SK-N-MC (cell line): ENCODE measurements around the gene SLC12A8.
A peak's percentile ranks its signal among the peaks of the same experiment; 100 is the strongest.

Experiments
- DNase-seq: peaks from one replicate; pipeline ENCODE4 v3.0.0-alpha.2; 2011; ENCODE audit warnings: low read depth, low spot score
- H3K27ac ChIP-seq: fragments of 200-600 bp; sonication (generic); 2 replicates; pipeline ENCODE4 v1.5.1; 2016; ENCODE audit warnings: mixed run types
- H3K36me3 ChIP-seq: fragments of 200-600 bp; sonication (generic); 2 replicates; pipeline ENCODE4 v1.6.1; 2017; ENCODE audit warnings: antibody characterized with exemption, low read length, mixed read lengths; ENCODE audit not compliant: insufficient read depth
- H3K4me3 ChIP-seq: fragments of 200-600 bp; sonication (generic); 2 replicates; pipeline ENCODE4 v1.5.1; 2016
- H3K9ac ChIP-seq: fragments of 200-600 bp; sonication (generic); 2 replicates; pipeline ENCODE4 v1.8.0; 2017; ENCODE audit warnings: mixed run types, mixed read lengths; ENCODE audit not compliant: insufficient read length
- H3K9me3 ChIP-seq: fragments of 200-600 bp; sonication (generic); 2 replicates; pipeline ENCODE4 v1.6.1; 2017; ENCODE audit warnings: low read depth, mild to moderate bottlenecking, antibody characterized with exemption, low read length, moderate library complexity, mixed read lengths
- EZH2 ChIP-seq: fragments of 200-600 bp; sonication (generic); IDR thresholded peaks from one replicate; pipeline ENCODE4 v1.6.1; 2017; ENCODE audit warnings: antibody characterized with exemption
- FOXP2 ChIP-seq: optimal IDR thresholded peaks from 2 replicates; pipeline ENCODE3; 2011; ENCODE audit warnings: mild to moderate bottlenecking, moderate library complexity; ENCODE audit not compliant: insufficient read depth; ENCODE audit errors: extremely low read length, control extremely low read depth
- POLR2AphosphoS5 ChIP-seq: IDR thresholded peaks from 2 replicates; pipeline ENCODE4 v1.6.1; 2012; ENCODE audit warnings: mild to moderate bottlenecking, low read depth, low read length, borderline replicate concordance

Gene SLC12A8

DNA sequence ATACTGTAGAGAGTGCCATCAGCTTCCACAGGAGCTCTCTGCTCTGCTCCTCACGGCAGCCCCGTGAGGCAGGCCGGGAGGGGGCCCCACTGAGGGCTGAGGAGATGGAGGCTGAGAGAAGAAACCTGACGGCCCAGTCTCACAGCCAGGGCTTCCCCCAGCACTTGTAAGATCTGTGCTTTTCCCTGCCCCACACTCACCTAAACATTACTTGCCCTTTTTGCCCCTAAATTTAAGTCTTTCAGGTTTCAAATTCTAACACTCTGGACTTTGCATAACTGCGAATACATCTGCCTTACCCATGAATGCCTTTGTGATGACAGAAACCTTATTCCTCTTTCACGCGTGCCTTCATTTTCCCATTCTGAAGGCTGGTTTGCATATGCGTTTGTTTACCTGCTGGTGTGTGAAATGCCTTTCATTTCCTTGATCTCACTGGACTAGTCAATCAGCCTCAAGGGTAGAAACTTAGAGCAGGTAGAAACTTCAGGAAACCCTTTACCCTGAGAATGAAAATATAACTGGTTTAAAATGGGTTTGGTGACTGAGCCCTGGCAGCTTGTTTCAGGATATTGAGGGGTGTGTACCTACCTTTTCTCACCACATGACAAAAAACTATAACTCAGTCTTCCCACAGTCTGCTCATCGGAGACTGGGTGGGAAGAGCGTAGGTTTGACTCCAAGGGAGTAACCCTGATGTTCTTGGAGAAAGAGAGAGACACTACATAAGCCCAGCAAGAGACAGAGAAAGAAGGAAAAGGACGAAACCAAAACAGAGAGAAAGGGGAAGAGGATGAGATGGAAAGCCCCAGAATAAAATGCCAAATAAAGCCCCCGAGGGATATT, 20.1 kb downstream of the SLC12A8 start:
- TF ChIP-seq FOXP2 = no peak
- no peak for TF ChIP-seq EZH2
- no peak for TF ChIP-seq POLR2AphosphoS5
- H3K9me3 ChIP-seq = no peaks in the 10 kb centered on the region
- H3K36me3 ChIP-seq = no peaks in the 10 kb centered on the region
- no peak for DNase-seq
- H3K4me3 ChIP-seq = no peak overlapping the region
- no peak overlapping the region for H3K9ac ChIP-seq
- no peak overlapping the region for H3K27ac ChIP-seq

DNA sequence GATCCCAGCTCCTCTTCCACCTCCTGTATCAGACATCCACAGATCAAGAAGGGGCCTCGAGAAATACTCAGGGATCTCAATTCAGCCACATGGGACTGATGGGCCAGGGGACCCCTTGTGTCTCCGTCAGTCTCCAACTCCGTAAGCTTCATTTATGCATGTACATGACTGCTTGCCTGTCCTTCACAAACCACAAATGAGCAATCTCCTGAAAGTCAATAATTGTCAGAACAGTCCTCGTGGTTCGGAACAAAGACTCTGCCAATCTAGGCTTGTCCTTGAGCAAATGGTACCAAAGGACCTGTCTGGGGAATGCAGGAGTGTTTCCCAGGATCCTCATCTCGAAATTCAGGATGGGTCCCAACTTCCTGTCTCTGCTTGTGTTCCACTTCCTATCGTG, 20.8 kb downstream of the SLC12A8 start:
- Histone ChIP-seq H3K9ac (no peak overlapping the region), H3K36me3 (no peaks in the 10 kb centered on the region), H3K27ac (no peak overlapping the region), H3K9me3 (no peaks in the 10 kb centered on the region), H3K4me3 (no peak overlapping the region)
- DNase-seq = no peak
- no peak for TF ChIP-seq POLR2AphosphoS5
- TF ChIP-seq EZH2 = no peak
- no peak for TF ChIP-seq FOXP2

DNA sequence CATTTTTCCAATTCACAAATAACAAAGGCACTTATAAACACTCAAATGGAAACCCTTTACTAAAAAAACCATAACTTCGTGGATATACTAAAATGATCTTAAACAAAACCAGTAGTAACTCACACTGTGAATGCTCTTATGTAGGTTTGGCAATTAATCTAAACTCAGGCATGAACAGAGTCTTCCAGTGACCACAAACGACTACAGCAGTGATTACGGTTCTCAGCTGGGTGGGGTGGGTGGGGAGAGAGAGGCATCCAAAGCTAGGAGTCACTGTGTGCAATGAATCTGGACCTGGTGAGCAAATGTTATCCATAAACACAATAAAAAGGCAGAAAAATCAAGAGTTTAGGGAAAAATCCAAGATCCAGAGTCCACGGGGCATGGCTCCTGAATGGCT, 21.3 kb downstream of the SLC12A8 start:
- TF ChIP-seq EZH2 (no peak), FOXP2 (no peak), POLR2AphosphoS5 (no peak)
- no peak overlapping the region for H3K4me3 ChIP-seq
- no peak overlapping the region for H3K9ac ChIP-seq

DNA sequence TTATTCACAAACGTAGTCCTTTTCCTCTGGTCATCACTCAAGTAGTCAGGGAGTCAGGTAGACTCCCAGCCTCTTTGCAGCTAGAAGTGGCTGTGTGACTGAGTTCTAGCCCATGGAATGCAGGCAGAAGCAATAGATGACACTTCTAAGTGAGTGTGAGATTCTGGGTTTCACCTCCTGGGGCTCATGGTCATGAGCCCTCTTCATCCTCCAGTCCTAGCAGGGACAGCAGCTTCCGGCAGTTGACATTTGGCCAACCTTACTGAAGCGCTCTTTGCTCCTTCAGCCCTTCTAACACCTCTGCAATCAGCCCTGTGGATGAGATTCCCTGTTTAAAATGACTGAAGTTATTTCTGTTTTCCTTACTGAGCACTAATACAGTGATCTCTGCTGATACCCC, 21.8 kb downstream of the SLC12A8 start:
- Histone ChIP-seq H3K27ac (no peak overlapping the region), H3K9ac (no peak overlapping the region), H3K9me3 (no peaks in the 10 kb centered on the region), H3K4me3 (no peak overlapping the region), H3K36me3 (no peaks in the 10 kb centered on the region)
- DNase-seq = no peak
- TF ChIP-seq POLR2AphosphoS5 (no peak), EZH2 (no peak), FOXP2 (no peak)

More for the DNA sequence above, 21.3 kb downstream of the SLC12A8 start:
- Histone ChIP-seq H3K9me3 (no peaks in the 10 kb centered on the region), H3K36me3 (no peaks in the 10 kb centered on the region), H3K27ac (no peak overlapping the region)
- DNase-seq = no peak

DNA sequence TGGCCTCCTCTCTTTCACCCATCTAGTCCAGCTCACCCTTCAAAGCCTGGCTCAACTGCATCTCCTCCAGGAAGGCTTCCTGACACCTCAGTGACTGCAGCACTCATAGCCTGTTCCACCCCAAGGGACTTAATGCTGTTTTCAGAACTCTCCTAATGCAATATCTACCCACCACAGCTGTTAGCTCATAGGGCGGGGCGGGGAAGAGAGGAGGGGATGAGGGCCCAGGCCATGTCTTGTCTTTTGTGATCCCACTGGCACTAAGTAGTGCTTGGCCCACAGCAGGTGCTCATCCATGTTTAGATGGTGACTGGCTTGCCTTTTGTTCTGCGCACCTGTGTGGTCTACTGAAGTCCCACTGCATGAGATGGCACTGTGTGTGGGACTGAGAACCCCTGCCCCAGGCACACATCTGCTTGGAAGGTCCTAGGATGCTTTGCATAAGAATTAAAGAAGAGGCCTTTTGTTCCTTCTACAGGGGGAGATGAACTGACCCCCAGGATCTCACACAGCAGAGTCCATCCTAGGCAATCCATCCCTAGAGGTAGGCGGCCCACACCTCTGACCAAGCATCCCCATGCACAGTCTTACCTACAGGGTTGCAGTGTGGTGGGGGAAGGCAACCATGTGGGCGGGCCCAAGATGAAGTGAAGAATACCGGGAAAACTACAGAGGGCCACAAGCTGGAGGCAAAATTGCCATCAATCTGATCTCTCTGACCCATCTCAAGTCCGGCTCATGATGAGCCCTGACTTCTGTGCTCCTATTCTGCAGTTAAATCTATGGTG, 23.0 kb downstream of the SLC12A8 start:
- no peak overlapping the region for H3K27ac ChIP-seq
- H3K9me3 ChIP-seq = no peaks in the 10 kb centered on the region
- H3K36me3 ChIP-seq = no peaks in the 10 kb centered on the region
- H3K4me3 ChIP-seq = no peak overlapping the region
- TF ChIP-seq EZH2 (no peak), FOXP2 (no peak), POLR2AphosphoS5 (no peak)
- no peak overlapping the region for H3K9ac ChIP-seq
- no peak for DNase-seq

DNA sequence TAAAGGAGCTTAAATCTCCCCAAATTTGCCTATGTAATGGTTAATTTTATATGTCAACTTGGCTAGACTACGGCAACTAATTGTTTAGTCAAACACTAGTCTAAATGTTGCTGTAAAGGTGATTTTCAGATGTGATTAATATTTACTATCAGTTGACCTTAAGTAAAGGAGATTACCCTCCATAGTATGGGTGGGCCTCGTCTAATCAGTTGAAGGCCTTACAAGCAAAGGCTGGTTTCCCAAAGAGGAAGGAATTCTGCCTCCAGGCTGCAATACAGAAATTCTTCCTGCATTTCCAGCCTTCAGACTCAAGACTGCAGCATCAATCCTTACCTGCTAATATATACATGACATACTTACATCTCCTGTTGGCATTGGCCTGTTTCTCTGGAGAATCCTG, 23.6 kb downstream of the SLC12A8 start:
- TF ChIP-seq POLR2AphosphoS5 (no peak), EZH2 (no peak), FOXP2 (no peak)
- Histone ChIP-seq H3K9ac (no peak overlapping the region), H3K4me3 (no peak overlapping the region), H3K36me3 (no peaks in the 10 kb centered on the region), H3K27ac (no peak overlapping the region), H3K9me3 (no peaks in the 10 kb centered on the region)
- no peak for DNase-seq

DNA sequence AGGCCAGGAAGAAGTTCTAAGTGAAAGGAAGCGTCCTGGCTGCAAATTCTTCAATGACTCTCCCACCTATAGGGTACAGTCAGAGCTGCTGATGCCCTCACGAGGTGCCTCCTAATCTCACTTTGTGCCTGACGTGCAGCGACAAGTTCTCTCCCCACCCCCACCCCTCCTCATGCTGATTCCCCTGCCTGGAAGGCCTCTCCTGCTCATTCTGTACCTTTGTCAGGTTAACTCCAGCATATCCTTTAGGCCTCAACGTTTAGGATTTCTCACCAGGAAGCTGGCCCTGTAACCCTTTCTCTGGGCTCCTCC, 25.0 kb downstream of the SLC12A8 start:
- Histone ChIP-seq H3K9ac (no peak overlapping the region), H3K4me3 (no peak overlapping the region), H3K36me3 (no peaks in the 10 kb centered on the region), H3K27ac (no peak overlapping the region), H3K9me3 (no peaks in the 10 kb centered on the region)
- TF ChIP-seq FOXP2 = no peak
- TF ChIP-seq POLR2AphosphoS5 = no peak
- TF ChIP-seq EZH2 = no peak
- DNase-seq = no peak

DNA sequence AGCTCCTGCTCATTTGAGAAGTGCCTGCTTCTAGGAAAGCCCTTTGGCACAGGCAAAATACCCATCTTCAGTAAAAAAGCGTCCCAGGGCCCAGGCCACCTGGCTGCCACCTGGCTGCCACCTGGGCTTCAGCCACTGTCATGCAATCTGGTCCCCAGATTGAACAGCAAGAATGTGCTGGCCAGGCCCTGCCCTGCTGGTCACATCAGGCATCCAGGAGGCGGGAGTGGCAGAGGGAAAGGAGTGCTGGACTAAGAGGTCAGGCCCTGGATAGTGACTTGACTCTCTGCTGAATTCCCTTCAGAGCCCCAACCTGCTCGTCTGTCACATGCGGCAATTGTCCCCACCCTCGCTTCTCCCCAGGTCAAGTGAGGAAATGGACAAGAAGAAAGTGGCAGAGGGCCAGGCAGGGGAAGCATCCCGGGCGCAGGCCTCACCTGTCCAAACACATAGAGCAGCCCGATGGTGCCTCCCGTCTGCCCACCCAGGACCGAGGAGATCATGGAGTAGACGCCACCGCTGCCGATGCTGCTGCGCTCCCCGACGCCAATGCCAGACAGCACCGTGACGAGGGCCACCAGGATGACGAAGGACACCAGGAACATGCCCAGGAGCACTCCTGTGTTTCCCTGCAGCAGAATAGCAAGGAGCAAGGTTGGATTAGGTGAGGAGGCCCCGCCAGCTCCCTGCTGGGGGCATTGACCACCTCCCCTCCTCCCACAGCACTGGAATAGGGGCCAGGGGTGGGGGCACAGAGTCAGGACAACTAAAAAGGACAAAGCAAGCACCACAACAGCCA, 25.5 kb downstream of the SLC12A8 start:
- Histone ChIP-seq H3K4me3 (no peak overlapping the region), H3K27ac (peak overlapping the region; percentile 78), H3K9ac (peak overlapping the region; percentile 30)

More for the DNA sequence above, 25.5 kb downstream of the SLC12A8 start:
- no peak for DNase-seq
- Histone ChIP-seq H3K9me3 (no peaks in the 10 kb centered on the region), H3K36me3 (no peaks in the 10 kb centered on the region)
- no peak for TF ChIP-seq EZH2
- TF ChIP-seq POLR2AphosphoS5 = no peak
- no peak for TF ChIP-seq FOXP2
